SK-N-SH (cell line): Measurements from ENCODE around the gene ATP5F1A. TPM values are rescaled to one million over a fixed set of nuclear protein-coding genes. Genes with fewer than 3 reads are reported as not detected.
"Not testable (repeated sequence)": the region's sequence is repeated elsewhere in the genome, so short reads cannot be mapped to it uniquely, and the experiment has no call there.

ENCODE experiments used
- CTCF ChIA-PET: fragments of 300-600, 350-600 bp; formaldehyde crosslinking; extraction: SDS; loops from one replicate; lab custom pipeline; 2021; lab: Yijun Ruan, JAX
- POLR2A ChIA-PET: fragments of 350-600 bp; sonication (Branson Sonifier 250); formaldehyde crosslinking; extraction: SDS; loops from one replicate; lab custom pipeline; 2020; ENCODE audit warnings: antibody characterized with exemption, inconsistent platforms; lab: Yijun Ruan, JAX
- DNase-seq: peaks from one replicate; pipeline ENCODE4 v3.0.0; 2012
- H2AFZ ChIP-seq: fragments of 200-600 bp; sonication (generic); 2 replicates; pipeline ENCODE4 v1.8.1; 2016; ENCODE audit warnings: antibody characterized with exemption, mild to moderate bottlenecking, low read depth
- H3F3A ChIP-seq: fragments of 200-600 bp; sonication (generic); replicated peaks from 2 replicates; pipeline ENCODE3; 2016; ENCODE audit warnings: antibody characterized with exemption, mild to moderate bottlenecking; ENCODE audit not compliant: insufficient read depth
- H3K27ac ChIP-seq, 2 experiments: fragments of 200-500 bp in 1 of 2; fragments of 200-600 bp in 1 of 2; sonication (Bioruptor generic) in 1 of 2; sonication (generic), shearing (Covaris generic) in 1 of 2; 2 replicates each; pipeline versions ENCODE4 v1.5.1 to v1.6.1; 2014 to 2016; ENCODE audit warnings: low read depth in 2 of 2, inconsistent platforms in 1 of 2, low read length in 1 of 2, mild to moderate bottlenecking in 1 of 2, mixed read lengths in 1 of 2
- H3K27me3 ChIP-seq: fragments of 200-600 bp; sonication (generic), shearing (Covaris generic); 2 replicates; pipeline ENCODE4 v1.6.1; 2016; ENCODE audit warnings: mixed run types; ENCODE audit not compliant: insufficient read depth
- H3K36me3 ChIP-seq, 2 experiments: fragments of 200-500 bp in 1 of 2; fragments of 200-600 bp in 1 of 2; sonication (Bioruptor generic) in 1 of 2; sonication (generic) in 1 of 2; replicated peaks in 1 of 2; 2 replicates each; pipeline versions ENCODE3 to v1.5.1; 2014 to 2016; ENCODE audit warnings: low read length in 1 of 2, mild to moderate bottlenecking in 1 of 2; ENCODE audit not compliant: insufficient read depth in 2 of 2, control insufficient read depth in 1 of 2
- H3K4me1 ChIP-seq, 2 experiments: fragments of 200-500 bp in 1 of 2; fragments of 200-600 bp in 1 of 2; sonication (Bioruptor generic) in 1 of 2; sonication (generic), shearing (Covaris generic) in 1 of 2; 2 replicates each; pipeline versions ENCODE4 v1.5.1 to v1.6.1; 2014 to 2016; ENCODE audit warnings: low read depth in 1 of 2, low read length in 1 of 2, mixed run types in 1 of 2; ENCODE audit not compliant: insufficient read depth in 2 of 2, control insufficient read depth in 1 of 2
- H3K4me2 ChIP-seq: fragments of 200-600 bp; sonication (generic), shearing (Covaris generic); 2 replicates; pipeline ENCODE4 v1.6.1; 2017; ENCODE audit warnings: mixed run types
- H3K4me3 ChIP-seq, 2 experiments: fragments of 200-500 bp in 1 of 2; fragments of 200-600 bp in 1 of 2; sonication (Bioruptor generic) in 1 of 2; sonication (generic), shearing (Covaris generic) in 1 of 2; 2 replicates each; pipeline versions ENCODE4 v1.5.1 to v1.8.1; 2014 to 2016; ENCODE audit warnings: low read depth in 2 of 2, inconsistent platforms in 1 of 2, low read length in 1 of 2, mild to moderate bottlenecking in 1 of 2, mixed read lengths in 1 of 2, moderate library complexity in 1 of 2
- H3K79me2 ChIP-seq: fragments of 200-600 bp; sonication (generic); 2 replicates; pipeline ENCODE4 v1.8.1; 2017; ENCODE audit warnings: mild to moderate bottlenecking; ENCODE audit not compliant: insufficient read depth
- H3K9ac ChIP-seq: fragments of 200-600 bp; sonication (generic); 2 replicates; pipeline ENCODE4 v1.6.1; 2017; ENCODE audit warnings: mixed run types
- H3K9me2 ChIP-seq: fragments of 200-600 bp; sonication (generic); 2 replicates; pipeline ENCODE4 v1.6.1; 2017; ENCODE audit warnings: mixed run types
- H3K9me3 ChIP-seq: fragments of 200-600 bp; sonication (generic); 2 replicates; pipeline ENCODE4 v1.6.1; 2017; ENCODE audit warnings: mixed run types, mild to moderate bottlenecking, moderate library complexity
- H4K20me1 ChIP-seq: fragments of 200-600 bp; sonication (generic); 2 replicates; pipeline ENCODE4 v1.6.1; 2017; ENCODE audit warnings: mild to moderate bottlenecking, mixed run types; ENCODE audit not compliant: insufficient read depth
- ELF1 ChIP-seq: IDR thresholded peaks from 2 replicates; pipeline ENCODE4 v1.4.0; 2012
- EZH2phosphoT487 ChIP-seq: fragments of 200-600 bp; sonication (generic); IDR thresholded peaks from 2 replicates; pipeline ENCODE4 v1.6.1; 2017; ENCODE audit warnings: low read depth, mixed run types, mild to moderate bottlenecking, antibody characterized with exemption, moderate library complexity, borderline replicate concordance
- IRF3 ChIP-seq: fragments of 150-350 bp; IDR thresholded peaks from 2 replicates; pipeline ENCODE4 v1.6.1; 2016; ENCODE audit warnings: mild to moderate bottlenecking, low read depth, low read length
- MAX ChIP-seq: IDR thresholded peaks from 2 replicates; pipeline ENCODE4 v1.4.0; 2012; ENCODE audit warnings: low read depth
- NFIC ChIP-seq: IDR thresholded peaks from 2 replicates; pipeline ENCODE4 v1.4.0; 2012; ENCODE audit warnings: borderline replicate concordance
- RFX5 ChIP-seq: IDR thresholded peaks from 2 replicates; pipeline ENCODE4 v1.6.1; 2012; ENCODE audit warnings: mild to moderate bottlenecking, improper control_type of control experiment, low read length
- TEAD4 ChIP-seq: IDR thresholded peaks from 2 replicates; pipeline ENCODE4 v1.4.0; 2012; ENCODE audit warnings: mild to moderate bottlenecking, borderline replicate concordance; ENCODE audit not compliant: insufficient read depth
- USF2 ChIP-seq: fragments of 150-350 bp; IDR thresholded peaks from 2 replicates; pipeline ENCODE4 v1.6.1; 2017; ENCODE audit warnings: antibody characterized with exemption, low read length, low read depth, borderline replicate concordance
- ZBTB33 ChIP-seq: IDR thresholded peaks from 2 replicates; pipeline ENCODE4 v1.4.0; 2012; ENCODE audit warnings: low read depth, borderline replicate concordance
- WGBS: methylation state at CpG from one replicate; pipeline ENCODE4 v1.1.6; 2017; ENCODE audit warnings: low lambda C conversion rate; 5-methylcytosine and 5-hydroxymethylcytosine counted together
- polyA plus RNA-seq, 3 experiments: library from polyadenylated mRNA; depleted of rRNA; stranded (reverse); fragments of >200 nt; gene quantifications; 2 replicates each; pipeline ENCODE4 v1.2.3, GENCODE V29; 2012

ATP5F1A gene
- polyA plus RNA-seq, 1 of the 3 experiments (the other 2 are of a cell fraction), result 610 TPM

GRCh38 chr18:46047369-46047768 is 50.7 kb downstream of the ATP5F1A start:
- H3K4me2 ChIP-seq, CTCF ChIA-PET, H3K36me3 ChIP-seq, H3K79me2 ChIP-seq, H3K9ac ChIP-seq, H3K27me3 ChIP-seq, H3K4me3 ChIP-seq, H4K20me1 ChIP-seq, H3K27ac ChIP-seq, POLR2A ChIA-PET, H3K4me1 ChIP-seq, H3K9me2 ChIP-seq, H3K9me3 ChIP-seq, DNase-seq, H2AFZ ChIP-seq: not testable (repeated sequence)
- H3F3A ChIP-seq, result peaks cover 11% of the 10 kb centered on the region
- 90% methylated on average over 13 of the region's 13 CpGs for WGBS

GRCh38 chr18:46046688-46047087 is 51.4 kb downstream of the ATP5F1A start:
- no peak overlapping the region for H3K27ac ChIP-seq
- peaks cover 0 to 7% of the 10 kb centered on the region in 2 experiments; a peak in 1 of 4 replicates for H3K4me1 ChIP-seq
- no peaks in the 10 kb centered on the region for H3K27me3 ChIP-seq
- H2AFZ ChIP-seq, result no peak overlapping the region
- CTCF ChIA-PET, result no interaction called here
- no peaks in the 10 kb centered on the region for H4K20me1 ChIP-seq
- H3K9ac ChIP-seq, result no peak overlapping the region
- peaks cover 14% of the 10 kb centered on the region for H3F3A ChIP-seq
- TF ChIP-seq ZBTB33 (no peak), RFX5 (no peak), MAX (no peak), USF2 (no peak), EZH2phosphoT487 (no peak), ELF1 (no peak), TEAD4 (no peak), NFIC (no peak), IRF3 (no peak)
- TF ChIP-seq, all 33 proteins: peak for 0
- no peaks in the 10 kb centered on the region for H3K9me2 ChIP-seq
- H3K4me3 ChIP-seq, result no peak overlapping the region
- H3K79me2 ChIP-seq, result peaks cover 4% of the 10 kb centered on the region; the same call in 1 of the 2 replicates
- H3K36me3 ChIP-seq, result no peaks in the 10 kb centered on the region
- POLR2A ChIA-PET, result no interaction called here
- no peaks in the 10 kb centered on the region for H3K9me3 ChIP-seq
- 97% methylated on average over 2 of the region's 2 CpGs for WGBS
- no peak for DNase-seq
- no peak overlapping the region for H3K4me2 ChIP-seq
